Natural killer cell (primary cell): ENCODE measurements around the gene UBE4A. TPM values are rescaled to one million over a fixed set of nuclear protein-coding genes. Genes with fewer than 3 reads are reported as not detected.
A peak's percentile ranks its signal among the peaks of the same experiment; 100 is the strongest.

ENCODE experiments used
- ATAC-seq, 3 donors: fragments of 150-1000 bp in 2 of 3; fragments of 200-7000 bp in 1 of 3; cut with Tn5 transposase; 1 replicate in 1 of 3; 2 replicates in 2 of 3; pipeline ENCODE4 v1.10.0; 2021; ENCODE audit warnings: mild to moderate bottlenecking in 2 of 3, moderate library complexity in 2 of 3
- DNase-seq, 2 donors: peaks; one replicate each; pipeline versions ENCODE4 v3.0.0 to v3.0.0-alpha.2; 2013 to 2021; ENCODE audit warnings: mixed read lengths in 1 of 2
- H3K27ac ChIP-seq: one replicate; pipeline ENCODE4 v1.5.1; 2013; ENCODE audit warnings: mild to moderate bottlenecking, low read length
- H3K27me3 ChIP-seq: one replicate; pipeline ENCODE4 v1.6.1; 2013; ENCODE audit warnings: low read length; ENCODE audit not compliant: control insufficient read depth, insufficient read depth
- H3K36me3 ChIP-seq: one replicate; pipeline ENCODE4 v1.6.1; 2013; ENCODE audit warnings: low read length; ENCODE audit not compliant: control insufficient read depth, insufficient read depth
- H3K4me1 ChIP-seq: one replicate; pipeline ENCODE4 v1.6.1; 2013; ENCODE audit warnings: low read length; ENCODE audit not compliant: control insufficient read depth, insufficient read depth
- H3K4me3 ChIP-seq: one replicate; pipeline ENCODE4 v1.5.1; 2013; ENCODE audit warnings: low read length
- H3K9me3 ChIP-seq: one replicate; pipeline ENCODE4 v1.6.1; 2013; ENCODE audit warnings: low read length; ENCODE audit not compliant: control insufficient read depth, insufficient read depth
- H3K27ac Mint-ChIP-seq, 2 donors: one replicate each; pipeline ENCODE4 v1.8.0; 2022; ENCODE audit warnings: mild to moderate bottlenecking in 2 of 2, mixed read lengths in 2 of 2, moderate library complexity in 1 of 2
- H3K27me3 Mint-ChIP-seq, 2 donors: one replicate each; pipeline ENCODE4 v1.8.0; 2022; ENCODE audit warnings: low read depth in 2 of 2, mixed read lengths in 2 of 2
- H3K36me3 Mint-ChIP-seq: one replicate; pipeline ENCODE4 v1.8.0; 2022; ENCODE audit warnings: mixed read lengths
- H3K4me1 Mint-ChIP-seq, 2 donors: one replicate each; pipeline ENCODE4 v1.8.0; 2022; ENCODE audit warnings: mixed read lengths in 2 of 2
- H3K4me3 Mint-ChIP-seq: one replicate; pipeline ENCODE4 v1.8.0; 2022; ENCODE audit warnings: mild to moderate bottlenecking, moderate library complexity, mixed read lengths
- H3K9me3 Mint-ChIP-seq, 2 donors: one replicate each; pipeline ENCODE4 v1.8.0; 2022; ENCODE audit warnings: mixed read lengths in 2 of 2
- WGBS: methylation state at CpG from one replicate; pipeline ENCODE4 v1.1.7; 2013; ENCODE audit warnings: missing lambda C conversion rate; ENCODE audit not compliant: insufficient coverage; 5-methylcytosine and 5-hydroxymethylcytosine counted together
- intact Hi-C: fragments of 100-400 bp; cut with micrococcal nuclease; formaldehyde crosslinking; loops from one replicate; pipeline ENCODE4 v1.14.2; 2022
- total RNA-seq, 4 donors: library from RNA; stranded (reverse); fragments of 120-200 nt in 1 of 4; gene quantifications; one replicate each; pipeline versions ENCODE4 v1.2.3 to v1.2.4, GENCODE V29; 2013 to 2022
- TF ChIP-seq, protein P1 (sequence below): fragments of 200-600 bp; IDR thresholded peaks from one replicate; pipeline ENCODE4 v1.8.0; 2022; ENCODE audit warnings: antibody characterized with exemption

Gene UBE4A
- total RNA-seq, 3 donors from 2014 or later (not counting 1 experiment from before 2014, with no cell fraction given), result 35.1 to 43.9 (median 37.0) TPM

DNA sequence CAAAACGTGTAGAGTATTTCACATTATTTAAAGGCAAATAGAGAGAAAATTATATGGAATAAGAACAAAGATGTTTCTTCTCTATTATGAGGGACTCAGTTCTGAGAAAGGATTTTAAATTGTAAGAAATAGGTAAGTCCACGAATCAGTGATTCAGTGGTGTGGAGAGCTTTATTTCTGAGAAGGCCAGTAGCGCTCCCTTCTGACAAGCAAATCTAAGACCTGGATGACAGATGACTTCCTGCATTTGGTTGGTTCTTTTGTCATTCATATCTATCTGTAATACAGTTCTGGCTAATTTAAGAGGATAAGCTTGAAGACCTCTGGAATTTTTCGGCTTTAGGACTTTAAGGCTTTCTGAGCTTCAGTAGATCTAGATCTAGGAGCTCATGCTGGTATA, 47.9 kb upstream of the UBE4A start:
- peaks cover 62 to 85% of the 10 kb centered on the region in 2 donors for H3K4me1 Mint-ChIP-seq

DNA sequence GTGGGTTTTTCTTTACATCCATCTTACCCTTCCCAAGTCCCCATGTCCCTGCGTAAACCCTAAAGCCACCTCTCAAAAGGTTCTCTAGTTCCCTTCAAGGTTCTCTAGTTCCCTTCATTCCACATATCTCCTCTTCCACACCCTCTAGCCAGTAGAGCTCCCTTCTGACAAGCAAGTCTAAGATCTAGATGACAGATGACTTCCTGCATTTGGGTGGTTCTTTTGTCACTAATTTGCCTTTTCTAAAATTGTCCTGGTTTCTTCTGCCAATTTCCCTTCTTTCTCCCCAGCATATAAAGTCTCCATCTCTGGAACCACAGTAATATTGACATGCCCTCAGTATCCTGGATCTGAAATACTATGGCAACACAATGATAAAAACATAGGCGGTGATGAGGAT, 47.1 kb upstream of the UBE4A start:
- Mint-ChIP-seq H3K27ac (peak overlapping the region; percentile 15 to 88), H3K4me1 (peaks cover 62 to 85% of the 10 kb centered on the region in 2 donors), H3K4me3 (no peak overlapping the region), H3K36me3 (no peaks in the 10 kb centered on the region), H3K27me3 (no peaks in the 10 kb centered on the region), H3K9me3 (no peaks in the 10 kb centered on the region)
- intact Hi-C loops, result no loop called here
- Histone ChIP-seq H3K36me3 (peaks cover 53% of the 10 kb centered on the region), H3K4me1 (peaks cover 57% of the 10 kb centered on the region), H3K4me3 (no peak overlapping the region), H3K27ac (no peak overlapping the region), H3K9me3 (no peaks in the 10 kb centered on the region), H3K27me3 (no peaks in the 10 kb centered on the region)
- no peak for DNase-seq
- no peak for ATAC-seq
- TF ChIP-seq, protein P1, sequence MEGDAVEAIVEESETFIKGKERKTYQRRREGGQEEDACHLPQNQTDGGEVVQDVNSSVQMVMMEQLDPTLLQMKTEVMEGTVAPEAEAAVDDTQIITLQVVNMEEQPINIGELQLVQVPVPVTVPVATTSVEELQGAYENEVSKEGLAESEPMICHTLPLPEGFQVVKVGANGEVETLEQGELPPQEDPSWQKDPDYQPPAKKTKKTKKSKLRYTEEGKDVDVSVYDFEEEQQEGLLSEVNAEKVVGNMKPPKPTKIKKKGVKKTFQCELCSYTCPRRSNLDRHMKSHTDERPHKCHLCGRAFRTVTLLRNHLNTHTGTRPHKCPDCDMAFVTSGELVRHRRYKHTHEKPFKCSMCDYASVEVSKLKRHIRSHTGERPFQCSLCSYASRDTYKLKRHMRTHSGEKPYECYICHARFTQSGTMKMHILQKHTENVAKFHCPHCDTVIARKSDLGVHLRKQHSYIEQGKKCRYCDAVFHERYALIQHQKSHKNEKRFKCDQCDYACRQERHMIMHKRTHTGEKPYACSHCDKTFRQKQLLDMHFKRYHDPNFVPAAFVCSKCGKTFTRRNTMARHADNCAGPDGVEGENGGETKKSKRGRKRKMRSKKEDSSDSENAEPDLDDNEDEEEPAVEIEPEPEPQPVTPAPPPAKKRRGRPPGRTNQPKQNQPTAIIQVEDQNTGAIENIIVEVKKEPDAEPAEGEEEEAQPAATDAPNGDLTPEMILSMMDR, result no peak
- 96% methylated on average over 2 of the region's 2 CpGs for WGBS

More for the DNA sequence above, 47.9 kb upstream of the UBE4A start:
- intact Hi-C loops, result no loop called here
- peak in 1 of 2 donors; percentile 55 for DNase-seq
- Mint-ChIP-seq H3K27ac (peak overlapping the region; percentile 15 to 88), H3K4me3 (no peak overlapping the region), H3K27me3 (no peaks in the 10 kb centered on the region), H3K36me3 (no peaks in the 10 kb centered on the region), H3K9me3 (no peaks in the 10 kb centered on the region)
- Histone ChIP-seq H3K27ac (no peak overlapping the region), H3K27me3 (no peaks in the 10 kb centered on the region), H3K4me1 (peaks cover 57% of the 10 kb centered on the region), H3K4me3 (no peak overlapping the region), H3K36me3 (peaks cover 56% of the 10 kb centered on the region), H3K9me3 (no peaks in the 10 kb centered on the region)
- 80% methylated on average over 3 of the region's 4 CpGs for WGBS
- TF ChIP-seq, protein P1, result no peak
- no peak for ATAC-seq

DNA sequence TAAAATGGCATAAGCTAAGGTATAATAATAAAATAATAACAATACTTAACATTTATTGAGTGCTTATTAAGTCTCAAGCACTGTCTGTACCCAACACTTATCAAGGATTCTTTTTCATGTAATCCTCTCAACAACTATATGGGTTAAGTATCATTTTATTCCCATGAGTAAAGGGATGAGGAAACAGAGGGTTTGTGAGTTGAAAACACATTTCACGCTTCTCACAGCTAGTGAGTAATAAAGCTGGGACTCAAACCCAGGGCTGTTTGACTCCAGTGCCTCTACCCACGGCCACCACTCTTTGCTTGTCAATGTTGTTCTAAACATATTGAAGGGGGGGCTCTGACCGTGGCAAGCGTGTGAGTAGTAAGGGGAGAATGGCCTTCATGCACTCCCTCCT, 46.2 kb upstream of the UBE4A start:
- H3K4me3 ChIP-seq, result no peak overlapping the region
- peaks cover 58 to 82% of the 10 kb centered on the region in 2 donors for H3K4me1 Mint-ChIP-seq
- no peaks in the 10 kb centered on the region for H3K27me3 ChIP-seq
- intact Hi-C loops, result no loop called here
- WGBS, result 65% methylated on average over 2 of the region's 4 CpGs
- H3K4me3 Mint-ChIP-seq, result no peak overlapping the region
- H3K27me3 Mint-ChIP-seq, result no peaks in the 10 kb centered on the region
- no peak overlapping the region for H3K27ac ChIP-seq
- DNase-seq, result no peak
- peaks cover 57% of the 10 kb centered on the region for H3K4me1 ChIP-seq
- H3K36me3 ChIP-seq, result peaks cover 48% of the 10 kb centered on the region
- ATAC-seq, result no peak
- peak overlapping the region; percentile 87 to 88 for H3K27ac Mint-ChIP-seq
- TF ChIP-seq, protein P1, result no peak
- no peaks in the 10 kb centered on the region for H3K9me3 ChIP-seq
- no peaks in the 10 kb centered on the region for H3K9me3 Mint-ChIP-seq
- no peaks in the 10 kb centered on the region for H3K36me3 Mint-ChIP-seq

DNA sequence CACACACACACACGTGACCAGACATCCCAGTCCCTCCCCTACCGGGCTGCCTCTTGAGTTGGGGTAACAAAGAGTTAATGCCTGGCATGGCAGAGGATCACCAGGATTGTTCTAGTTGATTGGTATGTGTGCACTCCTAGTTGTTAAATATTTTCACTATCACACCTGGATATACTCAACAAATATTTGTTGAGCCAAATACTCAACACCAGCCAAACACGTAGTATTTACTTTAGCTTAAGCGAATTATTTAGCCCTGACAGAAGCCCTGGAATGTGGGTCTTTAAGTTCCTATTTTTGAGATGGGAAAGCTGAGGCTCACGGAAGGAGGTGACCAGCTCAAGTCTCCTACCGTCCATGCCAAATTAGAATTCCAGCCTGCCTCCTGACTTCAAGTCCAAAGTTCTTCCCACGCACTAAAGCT, 44.4 kb upstream of the UBE4A start:
- ATAC-seq, result no peak
- H3K36me3 Mint-ChIP-seq, result no peaks in the 10 kb centered on the region
- H3K27ac Mint-ChIP-seq, result peak overlapping the region; percentile 87 to 88
- no peaks in the 10 kb centered on the region for H3K9me3 ChIP-seq
- H3K27ac ChIP-seq, result peak overlapping the region; percentile 71
- H3K27me3 ChIP-seq, result no peaks in the 10 kb centered on the region
- no peak for DNase-seq
- 96% methylated on average over 5 of the region's 7 CpGs for WGBS
- TF ChIP-seq, protein P1, result no peak
- no peaks in the 10 kb centered on the region for H3K27me3 Mint-ChIP-seq
- H3K36me3 ChIP-seq, result peaks cover 38% of the 10 kb centered on the region
- H3K4me1 Mint-ChIP-seq, result peaks cover 66 to 89% of the 10 kb centered on the region in 2 donors
- H3K4me3 ChIP-seq, result no peak overlapping the region
- intact Hi-C loops, result no loop called here
- peaks cover 0 to 2% of the 10 kb centered on the region in 2 donors for H3K9me3 Mint-ChIP-seq
- H3K4me1 ChIP-seq, result peaks cover 74% of the 10 kb centered on the region
- peak overlapping the region; percentile 91 for H3K4me3 Mint-ChIP-seq
